HG03571 (cell line): ENCODE measurements around the gene MRRF.

Experiments
- ATAC-seq: cut with Tn5 transposase; IDR thresholded peaks from one replicate; pipeline ENCODE4 v1.9.1; 2021; ENCODE audit not compliant: unreplicated experiment

Gene MRRF

GRCh38 chr9:122377241-122378164 is 112.8 kb downstream of the MRRF start:
- no peak for ATAC-seq

DNA sequence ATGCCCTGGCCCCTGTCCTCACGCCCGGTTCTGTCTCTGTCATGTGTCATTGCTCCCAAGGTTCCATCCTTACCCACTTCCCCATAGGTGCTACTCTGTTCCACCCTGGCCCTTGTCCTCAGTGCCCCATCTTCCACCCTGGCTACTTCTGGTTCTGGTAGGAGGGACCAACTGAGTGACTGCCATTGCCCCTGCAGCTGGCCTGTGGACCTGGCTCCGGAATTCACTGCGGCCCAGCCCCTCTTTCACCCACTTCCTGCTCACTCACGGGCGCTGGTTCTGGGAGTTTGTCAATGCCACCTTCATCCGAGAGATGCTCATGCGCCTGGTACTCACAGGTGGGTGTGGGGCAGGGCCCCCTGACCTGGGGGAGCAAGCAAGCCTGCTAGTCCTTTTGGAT is 113.6 kb downstream of the MRRF start:
- ATAC-seq, result no peak

GRCh38 chr9:122379340-122379739 is 114.7 kb downstream of the MRRF start:
- no peak for ATAC-seq

DNA sequence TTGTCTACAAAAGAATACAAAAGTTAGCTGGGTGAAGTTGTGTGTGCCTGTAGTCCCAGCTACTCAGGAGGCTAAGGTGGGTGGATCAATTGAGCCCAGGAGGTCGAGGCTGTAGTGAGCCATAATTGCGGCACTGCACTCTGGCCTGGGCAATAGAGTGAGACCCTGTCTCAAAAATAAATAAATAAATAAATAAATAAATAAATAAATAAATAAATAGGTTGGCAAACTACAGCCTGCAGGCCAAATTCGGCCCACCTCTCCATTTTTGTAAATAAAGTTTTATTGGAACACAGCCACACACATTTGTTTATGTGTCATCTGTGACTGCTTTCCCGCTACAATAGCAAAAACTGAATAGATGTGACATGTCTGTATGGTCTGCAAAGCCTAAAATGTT is 115.6 kb downstream of the MRRF start:
- no peak for ATAC-seq
